ENCODE data around the gene DGCR8. TPM values are rescaled to one million over a fixed set of nuclear protein-coding genes. Genes with fewer than 3 reads are reported as not detected.

Gene DGCR8
- total RNA-seq, 1 experiment from 2014 or later = 41.7 TPM

DNA sequence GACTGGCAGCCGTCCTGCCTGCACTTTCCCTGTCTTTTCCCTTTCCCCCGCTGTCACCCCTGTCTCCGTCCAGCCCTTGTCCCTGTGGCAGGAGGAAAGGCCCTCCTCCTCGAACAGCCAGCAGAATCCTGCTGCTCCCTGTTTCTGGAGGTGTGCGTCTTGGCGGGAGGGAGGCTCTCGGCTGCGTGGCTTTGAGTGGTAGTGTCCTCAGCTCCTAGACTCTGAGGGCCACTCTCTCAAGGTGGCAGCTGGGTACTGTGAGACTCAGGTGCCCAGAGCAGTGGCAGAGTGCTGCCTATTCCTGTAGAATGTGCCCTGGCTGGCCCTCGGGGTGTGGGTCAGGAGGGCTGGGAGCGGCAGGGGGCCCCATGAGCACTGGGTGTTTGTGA is 26.8 kb downstream of the DGCR8 start:
- Histone ChIP-seq H3K4me1 (ENCODE audit: insufficient read depth, low read length) (no peaks in the 10 kb centered on the region), H2AFZ (ENCODE audit: low read length) (no peak overlapping the region), H3K9me2 (replicated peaks; ENCODE audit: low read length) (no peaks in the 10 kb centered on the region), H3K9me3 (ENCODE audit: low read length) (no peaks in the 10 kb centered on the region), H3K4me2 (ENCODE audit: low read length) (no peak overlapping the region), H3K27me3 (ENCODE audit: low read length) (no peaks in the 10 kb centered on the region), H3K79me2 (ENCODE audit: low read length) (peaks cover 10% of the 10 kb centered on the region), H4K20me1 (ENCODE audit: low read length) (no peaks in the 10 kb centered on the region), H3K36me3 (ENCODE audit: low read depth, low read length) (peaks cover 24% of the 10 kb centered on the region), H3K27ac (ENCODE audit: low read length) (no peak overlapping the region), H3K4me3 (ENCODE audit: low read length) (no peak overlapping the region), H3K9ac (ENCODE audit: low read length) (no peak overlapping the region), H3F3A (ENCODE audit: low read length, unreplicated experiment) (no peaks in the 10 kb centered on the region)
- POLR2A ChIA-PET (ENCODE audit: unreplicated experiment) = no interaction called here
- CTCF ChIA-PET = no interaction called here
- TF ChIP-seq CTCF (conservative IDR thresholded peaks at IDR 0.05; ENCODE audit: low read depth, low read length) (no peak), EZH2 (IDR thresholded peaks at IDR 0.05; ENCODE audit: low read length, unreplicated experiment) (no peak), EZH2phosphoT487 (IDR thresholded peaks at IDR 0.05; ENCODE audit: borderline replicate concordance, low read length) (no peak)
- BruUV-seq (replicated peaks) = no TSS peak
- ATAC-seq (no peak), DNase-seq (no peak)
- intact Hi-C loops (cut with micrococcal nuclease) = no loop called here

GRCh38 chr22:20107471-20107901 is 27.4 kb downstream of the DGCR8 start:
- H3K9ac ChIP-seq (ENCODE audit: low read length) = no peak overlapping the region
- H3K36me3 ChIP-seq (ENCODE audit: low read depth, low read length) = peaks cover 28% of the 10 kb centered on the region

More at GRCh38 chr22:20107471-20107901, 27.4 kb downstream of the DGCR8 start:
- ChIA-PET CTCF (no interaction called here), POLR2A (ENCODE audit: unreplicated experiment) (no interaction called here)
- H3K4me3 ChIP-seq (ENCODE audit: low read length) = no peak overlapping the region
- no peaks in the 10 kb centered on the region for H3K9me3 ChIP-seq (ENCODE audit: low read length)
- no peaks in the 10 kb centered on the region for H3K9me2 ChIP-seq (replicated peaks; ENCODE audit: low read length)
- DNase-seq = no peak
- H3K4me2 ChIP-seq (ENCODE audit: low read length) = no peak overlapping the region
- no peak for ATAC-seq
- no peaks in the 10 kb centered on the region for H3K27me3 ChIP-seq (ENCODE audit: low read length)
- no peak overlapping the region for H3K27ac ChIP-seq (ENCODE audit: low read length)
- no TSS peak for BruUV-seq (replicated peaks)
- intact Hi-C loops (cut with micrococcal nuclease) = no loop called here
- H3K79me2 ChIP-seq (ENCODE audit: low read length) = peaks cover 10% of the 10 kb centered on the region
- H2AFZ ChIP-seq (ENCODE audit: low read length) = no peak overlapping the region
- H3K4me1 ChIP-seq (ENCODE audit: insufficient read depth, low read length) = no peaks in the 10 kb centered on the region
- no peaks in the 10 kb centered on the region for H3F3A ChIP-seq (ENCODE audit: low read length, unreplicated experiment)
- TF ChIP-seq EZH2 (IDR thresholded peaks at IDR 0.05; ENCODE audit: low read length, unreplicated experiment) = no peak
- no peak for TF ChIP-seq EZH2phosphoT487 (IDR thresholded peaks at IDR 0.05; ENCODE audit: borderline replicate concordance, low read length)
- no peak for TF ChIP-seq CTCF (conservative IDR thresholded peaks at IDR 0.05; ENCODE audit: low read depth, low read length)
- H4K20me1 ChIP-seq (ENCODE audit: low read length) = no peaks in the 10 kb centered on the region
